Activated gamma-delta T cell treated with Interleukin-2 at 50 U/mL for 16 hours (primary cell): ENCODE data around the gene OFD1.

Experiments used
- DNase-seq: peaks from one replicate; pipeline ENCODE4 v3.0.0-alpha.2; 2020

OFD1 gene

DNA sequence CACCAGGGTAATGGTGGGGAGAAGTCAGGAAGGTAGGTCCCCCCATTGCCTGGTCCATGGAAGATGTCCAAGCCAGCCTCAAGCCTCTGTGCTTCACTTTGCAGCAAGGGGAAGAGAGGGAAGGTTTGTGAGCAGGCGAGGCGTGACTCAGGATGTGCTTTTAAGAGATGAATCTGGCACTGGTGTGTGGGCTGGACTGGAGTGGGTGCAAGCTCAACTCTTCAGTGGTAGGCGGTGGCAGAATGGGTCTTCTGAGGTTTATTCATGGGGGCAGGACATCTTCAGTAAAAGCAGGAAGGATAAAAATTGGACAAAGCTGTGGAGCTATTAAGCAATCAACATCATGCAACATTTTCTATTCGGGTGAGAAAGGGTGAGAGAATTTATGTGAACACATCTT is 63.0 kb downstream of the OFD1 start:
- DNase-seq, result no peak

DNA sequence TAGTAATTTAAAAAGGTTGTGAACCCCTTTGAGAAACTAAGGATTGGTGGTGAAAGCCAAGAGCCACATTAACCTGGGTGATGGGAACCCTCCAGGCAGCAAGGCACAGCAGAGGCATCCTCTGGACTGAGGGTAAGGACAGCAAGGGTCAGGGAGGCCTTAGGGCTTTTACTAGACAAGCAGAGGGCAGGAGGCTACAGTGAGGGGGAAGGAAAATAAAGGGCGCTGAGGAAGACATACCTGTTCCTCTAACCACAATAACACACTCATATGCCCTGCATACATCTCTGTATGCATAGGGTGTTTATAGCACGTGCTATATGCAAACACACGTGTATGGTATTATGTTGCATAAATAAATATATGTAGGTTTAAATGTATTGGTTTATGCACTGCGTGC is 63.6 kb downstream of the OFD1 start:
- no peak for DNase-seq

DNA sequence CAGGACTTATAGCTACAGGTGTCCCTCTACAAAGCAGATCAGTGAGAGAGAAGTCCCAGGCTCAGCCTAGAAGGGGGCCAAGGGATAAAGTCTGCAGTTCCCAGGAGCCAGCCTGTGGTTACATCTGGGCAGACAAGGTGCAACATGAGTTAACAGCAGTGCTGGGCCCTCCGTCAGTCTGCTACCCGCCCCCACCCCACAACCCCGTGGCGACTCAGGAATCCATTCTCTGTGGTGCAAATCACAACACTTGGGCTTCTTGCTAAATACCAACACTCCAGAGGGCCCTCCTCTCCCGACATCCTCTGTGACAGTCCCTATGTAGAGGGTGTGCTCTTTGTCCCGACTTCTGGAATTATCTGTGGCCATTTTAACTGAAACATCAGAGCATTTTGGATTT is 68.6 kb downstream of the OFD1 start:
- no peak for DNase-seq

DNA sequence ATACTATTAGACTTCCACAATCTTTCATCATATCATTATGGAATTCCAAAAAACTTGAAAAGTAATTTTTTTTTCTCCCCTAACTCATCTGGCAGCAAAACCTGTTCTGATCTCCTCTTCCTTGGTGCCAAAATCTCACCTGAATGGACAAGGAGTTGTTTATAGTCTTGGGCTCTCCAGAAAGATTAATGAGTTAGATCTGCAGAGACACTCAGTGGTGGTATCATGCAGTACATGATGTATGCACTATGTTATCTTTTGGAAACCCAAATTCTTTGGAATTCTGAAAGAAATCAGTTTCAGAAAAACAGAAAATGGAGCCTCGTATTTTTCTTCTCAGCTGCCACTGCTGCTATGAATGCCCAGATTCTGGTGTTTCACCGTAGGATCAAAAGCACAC is 70.7 kb downstream of the OFD1 start:
- DNase-seq, result no peak

DNA sequence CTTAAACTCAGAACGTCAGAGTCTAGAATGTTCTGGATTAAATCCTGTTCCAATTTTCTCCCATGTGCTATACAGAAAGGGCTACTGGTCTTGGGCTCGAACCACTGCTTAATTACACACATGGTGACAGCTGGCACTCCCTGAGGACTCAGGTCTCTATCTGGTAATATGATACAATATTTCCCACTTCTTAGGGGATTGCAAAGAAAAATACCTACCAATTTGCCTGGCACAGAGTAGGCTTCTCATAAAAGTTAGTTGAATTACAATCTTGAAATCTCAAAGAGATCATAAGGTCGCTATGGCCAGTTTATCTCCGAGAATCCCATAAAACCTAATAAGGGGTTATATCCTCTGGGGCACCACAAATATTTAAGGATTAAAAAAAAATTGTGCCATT is 73.7 kb downstream of the OFD1 start:
- DNase-seq, result no peak

DNA sequence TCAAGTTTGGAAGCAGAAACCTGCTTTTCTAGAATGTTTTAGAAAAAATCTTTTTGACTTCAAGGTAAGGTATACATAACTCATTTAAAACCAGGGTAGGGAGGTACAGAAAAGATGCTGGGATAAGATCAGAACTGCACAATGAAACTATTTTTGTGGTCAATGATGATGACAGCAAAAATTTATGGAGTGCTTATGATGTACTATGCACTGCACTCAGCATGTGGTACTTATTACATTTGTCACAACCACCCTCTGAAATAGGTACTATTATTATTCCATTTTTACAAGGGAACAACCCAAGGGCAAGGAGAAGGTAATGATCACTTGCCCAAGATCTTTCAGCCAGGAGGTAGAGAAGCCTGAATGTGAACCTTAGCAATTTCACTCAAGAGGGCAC is 74.3 kb downstream of the OFD1 start:
- DNase-seq, result no peak

DNA sequence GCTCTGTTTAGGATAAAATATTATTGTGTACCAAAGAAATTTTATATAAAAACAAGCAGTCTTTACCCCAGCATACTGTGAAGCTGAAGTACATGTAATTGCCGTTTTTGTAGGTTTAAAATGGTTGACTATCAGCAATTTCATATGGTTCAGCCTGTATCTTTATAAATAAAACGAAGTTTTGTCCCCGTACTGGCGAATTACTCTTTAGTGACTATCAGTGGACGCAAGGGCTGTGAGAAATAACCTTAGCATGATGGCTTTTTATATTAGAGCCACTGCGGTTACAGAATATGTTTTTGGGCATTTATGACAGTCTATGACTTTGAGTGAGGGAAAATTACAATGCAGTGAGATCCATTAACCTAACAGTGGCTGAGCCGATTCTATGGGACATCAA is 81.1 kb downstream of the OFD1 start:
- no peak for DNase-seq

DNA sequence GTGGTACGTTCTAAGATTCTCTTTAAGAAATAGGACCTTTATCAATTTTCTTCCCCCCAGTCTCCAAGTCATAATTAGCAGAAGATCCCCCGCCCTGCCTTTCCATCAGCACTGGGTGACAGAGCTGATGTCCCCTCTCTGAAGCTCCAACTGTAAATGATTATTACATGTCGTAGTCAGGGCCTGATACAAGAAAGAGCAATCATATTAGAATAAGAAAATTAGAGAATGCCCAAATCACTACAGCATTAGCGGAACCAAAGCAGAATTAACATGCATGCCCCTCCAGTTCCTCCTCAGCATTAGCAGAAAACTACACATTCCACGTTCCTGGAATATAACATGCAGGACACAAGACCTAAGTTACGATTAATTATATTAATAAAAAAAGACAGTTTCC is 81.6 kb downstream of the OFD1 start:
- DNase-seq, result no peak

DNA sequence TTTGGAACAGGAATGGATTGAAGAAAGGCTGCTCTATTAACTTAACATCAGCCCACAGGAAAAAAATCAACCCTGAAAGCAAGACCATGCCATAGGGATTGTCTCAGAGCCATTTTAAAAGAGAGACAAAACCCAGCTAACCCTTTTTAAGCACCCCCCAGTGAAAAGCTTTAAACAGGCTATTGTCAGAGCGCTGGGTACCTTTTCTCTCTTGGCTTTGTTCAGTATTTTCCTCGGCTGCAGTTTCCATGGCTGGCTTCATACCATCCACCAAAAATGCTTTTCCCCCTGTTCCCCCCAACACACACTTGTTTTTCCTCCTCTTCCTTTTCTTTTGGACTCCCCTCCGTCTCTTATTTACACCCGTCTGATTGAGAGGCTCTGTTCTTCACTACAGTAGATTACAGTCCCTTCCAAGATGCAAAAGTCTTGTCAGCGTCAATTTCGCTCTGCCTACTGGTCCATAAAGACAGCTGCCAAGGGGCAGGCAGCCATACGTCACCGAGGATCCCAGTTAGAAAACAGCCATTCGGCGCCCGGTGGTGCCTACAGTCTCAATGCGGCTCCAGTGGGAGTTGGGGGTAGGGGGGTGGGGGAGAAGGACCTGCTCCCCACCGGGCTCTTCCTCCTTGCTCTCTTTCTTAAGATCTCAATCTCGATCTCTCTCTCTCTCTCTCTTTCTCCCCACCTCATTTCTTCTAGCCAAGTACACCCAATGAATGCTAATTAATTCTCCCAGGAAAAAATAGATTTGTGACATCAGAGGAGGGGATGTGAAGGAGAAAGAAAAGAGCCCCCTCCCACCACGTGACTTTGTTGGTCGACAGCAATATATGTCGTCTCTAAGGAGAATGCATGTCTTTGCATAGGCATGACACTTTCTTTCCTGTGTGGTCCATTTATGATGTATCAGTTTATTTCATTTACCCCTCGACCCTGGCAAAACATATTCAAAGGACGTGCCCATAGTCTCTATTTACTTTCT is 82.4 kb downstream of the OFD1 start, which contains the start of gene GPM6B:
TSS of gene GPM6B (minus strand) at position 451 of the 985 bp plus-strand sequence. CDS start at position 262, 189 bp downstream.
- DNase-seq, result no peak
